Ammon's horn (tissue), 1 donor: ENCODE data around the gene PYGO2.

Source experiments
- DNase-seq: peaks from one replicate; pipeline ENCODE4 v3.0.0-alpha.2; 2016; ENCODE audit warnings: low spot score

PYGO2 gene

GRCh38 chr1:154941333-154942013 lies 20.1 kb downstream of the PYGO2 start:
- no peak for DNase-seq

GRCh38 chr1:154940651-154941194 lies 20.9 kb downstream of the PYGO2 start:
- DNase-seq = no peak

- DNase-seq = no peak
Observed at GRCh38 chr1:154940213-154940560, 21.4 kb downstream of the PYGO2 start.

GRCh38 chr1:154938604-154939399 lies 22.8 kb downstream of the PYGO2 start:
- no peak for DNase-seq

GRCh38 chr1:154937988-154938386 lies 23.6 kb downstream of the PYGO2 start:
- DNase-seq = no peak

- DNase-seq = peak; percentile 97
Observed at GRCh38 chr1:154937085-154937987, 24.2 kb downstream of the PYGO2 start.

- peak; percentile 97 for DNase-seq
Observed at GRCh38 chr1:154936555-154937084, 25.0 kb downstream of the PYGO2 start, which contains the start of gene PMVK. PMVK (minus strand) TSS chr1:154936719; CDS start chr1:154936685, 34 bp downstream.

- DNase-seq = no peak
Observed at GRCh38 chr1:154935749-154936554, 25.6 kb downstream of the PYGO2 start.

- DNase-seq = no peak
Observed at GRCh38 chr1:154934358-154934948, 27.1 kb downstream of the PYGO2 start.

GRCh38 chr1:154931940-154932487 lies 29.6 kb downstream of the PYGO2 start:
- no peak for DNase-seq

GRCh38 chr1:154926201-154926600 lies 35.4 kb downstream of the PYGO2 start:
- no peak for DNase-seq

GRCh38 chr1:154925335-154926170 lies 36.0 kb downstream of the PYGO2 start:
- no peak for DNase-seq

GRCh38 chr1:154923695-154924094 lies 37.9 kb downstream of the PYGO2 start:
- DNase-seq = no peak

- no peak for DNase-seq
Observed at GRCh38 chr1:154913273-154913672, 48.3 kb downstream of the PYGO2 start.

GRCh38 chr1:154912755-154913154 lies 48.8 kb downstream of the PYGO2 start:
- DNase-seq = no peak

GRCh38 chr1:154911691-154912550 lies 49.7 kb downstream of the PYGO2 start:
- DNase-seq = no peak

- no peak for DNase-seq
Observed at GRCh38 chr1:154910851-154911250, 50.7 kb downstream of the PYGO2 start.

GRCh38 chr1:154908937-154909336 lies 52.6 kb downstream of the PYGO2 start:
- no peak for DNase-seq
